Activated naive CD4-positive, alpha-beta T cell treated with anti-CD3 and anti-CD28 coated beads, Interleukin-2, amount 10 ng/mL, durations not matched to agents 7 days and 5 days (primary cell): ENCODE data around the gene TBPL1.

ENCODE experiments used
- CTCF ChIA-PET: fragments of 350-600 bp; sonication (Branson Sonifier 250); formaldehyde crosslinking; loops from one replicate; lab custom pipeline; 2021; ENCODE audit warnings: antibody characterized with exemption; lab: Charles Lee
- DNase-seq: peaks from one replicate; pipeline ENCODE4 v3.0.0-alpha.2; 2020
- H3K27ac Mint-ChIP-seq: one replicate; pipeline ENCODE4 v1.8.0; 2021; ENCODE audit warnings: mild to moderate bottlenecking, moderate library complexity, mixed read lengths
- H3K27me3 Mint-ChIP-seq: one replicate; pipeline ENCODE4 v1.8.0; 2021; ENCODE audit warnings: mild to moderate bottlenecking, mixed read lengths
- H3K36me3 Mint-ChIP-seq: one replicate; pipeline ENCODE4 v1.8.0; 2021; ENCODE audit warnings: mixed read lengths
- H3K4me1 Mint-ChIP-seq: one replicate; pipeline ENCODE4 v1.8.0; 2021; ENCODE audit warnings: mixed read lengths
- H3K4me3 Mint-ChIP-seq: one replicate; pipeline ENCODE4 v1.8.0; 2021; ENCODE audit warnings: mild to moderate bottlenecking, moderate library complexity, mixed read lengths
- H3K9me3 Mint-ChIP-seq: one replicate; pipeline ENCODE4 v1.8.0; 2021; ENCODE audit warnings: mixed read lengths

Gene TBPL1

DNA sequence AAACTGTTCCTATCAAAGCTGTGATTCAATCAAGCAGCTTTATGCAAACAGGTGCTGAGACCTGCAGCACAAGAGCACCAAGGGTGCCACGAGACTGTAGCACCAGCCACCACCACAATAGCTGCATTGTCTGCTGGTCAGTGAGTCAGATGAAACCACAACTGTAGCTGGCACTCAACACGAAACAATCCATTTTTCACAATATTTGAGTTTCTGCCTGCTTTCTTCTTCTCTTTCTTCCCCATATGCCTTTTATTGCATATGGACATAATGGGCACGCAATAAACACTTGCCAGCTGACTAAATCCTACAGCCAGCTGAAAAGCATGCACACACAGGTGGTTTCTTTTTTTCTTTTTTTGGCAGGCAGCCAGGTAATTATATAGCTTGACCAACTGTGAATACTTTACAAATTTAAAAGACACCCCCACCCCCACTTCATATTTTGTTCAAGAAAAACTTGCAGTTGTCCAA lies 82.8 kb downstream of the TBPL1 start:
- Mint-ChIP-seq H3K36me3 (peaks cover 2% of the 10 kb centered on the region), H3K4me1 (peaks cover 24% of the 10 kb centered on the region), H3K9me3 (no peaks in the 10 kb centered on the region), H3K27me3 (peaks cover 12% of the 10 kb centered on the region), H3K4me3 (no peak overlapping the region), H3K27ac (no peak overlapping the region)
- DNase-seq, result no peak
- CTCF ChIA-PET, result interaction anchor here (1.1 kb wide), 1 partner anchor 28 kb away, joined by 5 read pairs; no protein-coding TSS in a partner anchor

DNA sequence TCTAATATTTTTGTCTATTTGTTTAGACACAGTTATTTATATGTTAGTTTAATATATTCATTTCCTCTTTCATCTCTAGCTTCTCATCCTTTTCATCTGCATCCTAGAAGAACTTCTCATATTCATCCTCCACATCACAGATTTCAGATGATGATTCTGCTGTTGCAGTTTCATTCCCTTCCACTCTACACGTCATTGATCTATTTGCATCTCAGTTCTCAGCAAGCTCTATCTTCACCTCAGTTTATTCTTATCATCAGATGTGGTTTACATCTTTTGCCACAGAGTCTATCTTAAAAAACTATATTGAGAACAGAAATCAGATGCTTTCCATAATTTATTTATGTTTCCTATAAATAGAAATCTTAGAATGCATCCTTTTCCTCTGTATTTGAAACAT lies 86.1 kb downstream of the TBPL1 start:
- Mint-ChIP-seq H3K4me3 (no peak overlapping the region), H3K9me3 (peaks cover 5% of the 10 kb centered on the region)
- CTCF ChIA-PET, result no interaction called here

More for the DNA sequence above, 86.1 kb downstream of the TBPL1 start:
- Mint-ChIP-seq H3K36me3 (peaks cover 4% of the 10 kb centered on the region), H3K27ac (no peak overlapping the region), H3K4me1 (peaks cover 23% of the 10 kb centered on the region), H3K27me3 (peaks cover 21% of the 10 kb centered on the region)
- no peak for DNase-seq
